Measurements from ENCODE around the gene PTPRT. TPM values are rescaled to one million over a fixed set of nuclear protein-coding genes. Genes with fewer than 3 reads are reported as not detected.

PTPRT gene
- total and polyA plus RNA-seq, 12 donors: 0.04 to 0.53 (median 0.22) TPM; not detected in 1

DNA sequence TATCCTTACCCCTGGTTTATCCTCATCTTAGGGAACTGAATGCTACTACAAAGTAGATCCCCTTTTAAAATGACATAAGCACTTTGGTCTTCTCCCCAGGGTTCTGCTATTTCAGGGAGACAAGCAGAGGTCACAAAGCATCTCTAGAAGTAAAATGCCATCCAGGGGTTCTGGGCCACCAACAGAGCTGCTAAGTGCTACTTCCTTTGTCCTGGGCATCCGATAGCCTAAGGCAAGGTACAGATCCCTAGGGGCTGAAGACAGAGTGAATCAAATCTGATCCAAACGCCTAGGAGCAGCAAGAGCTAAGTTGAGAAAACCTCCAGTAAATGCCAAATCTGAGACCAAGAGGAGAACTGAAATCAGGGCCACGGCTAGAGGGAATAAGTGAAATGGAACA is 161.2 kb downstream of the PTPRT start:
- H3K4me1 ChIP-seq: no peaks in the 10 kb centered on the region
- intact Hi-C loops (cut with DNase I): no loop called here
- ATAC-seq: no peak

GRCh38 chr20:43023836-43024235 is 165.9 kb downstream of the PTPRT start:
- no peak for TF ChIP-seq CTCF (IDR thresholded peaks at IDR 0.05)
- Histone ChIP-seq H3K4me3 (no peak overlapping the region), H3K4me1 (no peaks in the 10 kb centered on the region), H3K9me3 (no peaks in the 10 kb centered on the region), H3K27ac (no peak overlapping the region), H3K27me3 (peaks cover 0 to 5% (median 0%) of the 10 kb centered on the region in 7 donors), H3K36me3 (no peaks in the 10 kb centered on the region)
- DNase-seq (no peak), ATAC-seq (no peak)
- intact Hi-C loops (cut with DNase I): no loop called here
- WGBS, 2 donors: 23 to 48% methylated on average over 3 of the region's 3 CpGs

More for the DNA sequence above, 161.2 kb downstream of the PTPRT start:
- Histone ChIP-seq H3K36me3 (no peaks in the 10 kb centered on the region), H3K9me3 (no peaks in the 10 kb centered on the region), H3K4me3 (no peak overlapping the region), H3K27me3 (peaks cover 0 to 22% (median 0%) of the 10 kb centered on the region in 7 donors), H3K27ac (no peak overlapping the region)
- WGBS, 2 donors: 38 to 42% methylated on average over 3 of the region's 3 CpGs
- no peak for DNase-seq
- no peak for TF ChIP-seq CTCF (IDR thresholded peaks at IDR 0.05)

GRCh38 chr20:43022568-43022967 is 167.1 kb downstream of the PTPRT start:
- DNase-seq (no peak), ATAC-seq (no peak)
- H3K4me3 ChIP-seq: no peak overlapping the region
- H3K36me3 ChIP-seq: no peaks in the 10 kb centered on the region
- no peaks in the 10 kb centered on the region for H3K4me1 ChIP-seq
- TF ChIP-seq CTCF (IDR thresholded peaks at IDR 0.05): no peak
- 62 to 64% methylated on average over 1 of the region's 1 CpG for WGBS, 2 donors
- H3K27ac ChIP-seq: no peak overlapping the region
- no peaks in the 10 kb centered on the region for H3K9me3 ChIP-seq
- peaks cover 0 to 8% (median 0%) of the 10 kb centered on the region in 7 donors for H3K27me3 ChIP-seq
- intact Hi-C loops (cut with DNase I): no loop called here

DNA sequence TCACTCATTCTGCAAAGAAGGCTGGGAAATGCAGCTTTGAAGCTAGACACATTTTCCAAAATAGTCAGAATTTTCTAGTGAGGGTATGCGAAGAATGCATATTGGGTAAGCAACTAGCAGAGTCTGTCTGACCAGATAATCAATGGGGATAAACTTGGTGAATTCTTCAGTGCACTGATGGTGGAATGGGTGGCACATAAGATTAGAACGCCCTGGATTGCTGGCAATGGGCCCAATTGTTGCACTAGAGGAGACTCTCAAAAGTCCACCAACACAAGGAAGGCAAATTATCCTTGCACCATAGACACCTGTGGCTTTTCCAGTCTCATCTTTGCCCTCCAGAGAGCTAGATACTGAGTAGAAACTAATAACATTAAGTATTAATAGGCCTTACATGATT is 167.6 kb downstream of the PTPRT start:
- no peak for TF ChIP-seq CTCF (IDR thresholded peaks at IDR 0.05)
- ATAC-seq (no peak), DNase-seq (no peak)
- Histone ChIP-seq H3K36me3 (no peaks in the 10 kb centered on the region), H3K4me1 (no peaks in the 10 kb centered on the region), H3K27ac (no peak overlapping the region), H3K27me3 (peaks cover 0 to 6% (median 0%) of the 10 kb centered on the region in 7 donors), H3K4me3 (no peak overlapping the region), H3K9me3 (no peaks in the 10 kb centered on the region)
- 75 to 76% methylated on average over 2 of the region's 2 CpGs for WGBS, 2 donors
- intact Hi-C loops (cut with DNase I): no loop called here

All from heart right ventricle (tissue), 16 donors.